ENCODE results near the gene BRME1.

The BRME1 gene

DNA sequence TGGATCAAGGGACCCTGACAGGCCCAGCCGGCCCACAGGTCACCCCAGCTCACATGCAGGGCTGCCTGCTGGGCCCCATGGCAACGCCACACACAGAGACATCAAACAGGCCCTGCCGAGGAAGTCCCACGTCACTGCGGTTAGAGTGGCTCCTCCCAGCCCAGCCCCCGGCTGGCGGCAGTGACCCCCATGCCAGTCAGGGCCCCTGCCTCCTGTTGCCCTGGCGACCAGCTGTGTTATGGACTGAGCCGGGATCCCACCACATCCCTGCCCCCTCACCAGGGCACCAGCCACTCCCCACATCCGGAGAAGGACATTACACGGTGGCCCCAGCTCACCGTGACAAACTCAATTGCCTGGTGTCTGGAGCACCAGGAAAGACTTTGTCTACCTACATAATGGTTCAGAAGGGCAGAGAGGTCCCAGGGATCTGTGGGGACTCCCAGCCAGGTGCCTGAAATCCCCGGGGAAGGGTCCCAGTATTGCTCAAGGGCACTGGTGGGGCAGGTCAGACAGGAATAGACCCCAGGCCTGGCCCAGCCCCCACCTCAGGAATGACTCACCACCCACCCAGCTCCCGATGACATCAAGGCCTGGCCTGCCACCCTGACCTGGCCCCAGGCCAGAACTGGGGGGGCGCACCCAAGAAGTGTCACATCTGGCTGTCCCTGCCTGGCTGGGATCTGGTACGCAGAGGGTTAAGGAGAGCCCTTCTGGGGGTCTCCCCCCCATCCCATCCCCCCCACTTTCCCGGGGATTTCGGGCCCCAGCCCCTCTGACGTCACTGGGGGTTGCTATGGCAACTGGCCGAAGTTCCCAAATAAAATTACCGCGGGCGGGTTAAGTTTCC, 59.1 kb downstream of the BRME1 start:
- peak; percentile 93 for DNase-seq (ENCODE audit: low spot score)

DNA sequence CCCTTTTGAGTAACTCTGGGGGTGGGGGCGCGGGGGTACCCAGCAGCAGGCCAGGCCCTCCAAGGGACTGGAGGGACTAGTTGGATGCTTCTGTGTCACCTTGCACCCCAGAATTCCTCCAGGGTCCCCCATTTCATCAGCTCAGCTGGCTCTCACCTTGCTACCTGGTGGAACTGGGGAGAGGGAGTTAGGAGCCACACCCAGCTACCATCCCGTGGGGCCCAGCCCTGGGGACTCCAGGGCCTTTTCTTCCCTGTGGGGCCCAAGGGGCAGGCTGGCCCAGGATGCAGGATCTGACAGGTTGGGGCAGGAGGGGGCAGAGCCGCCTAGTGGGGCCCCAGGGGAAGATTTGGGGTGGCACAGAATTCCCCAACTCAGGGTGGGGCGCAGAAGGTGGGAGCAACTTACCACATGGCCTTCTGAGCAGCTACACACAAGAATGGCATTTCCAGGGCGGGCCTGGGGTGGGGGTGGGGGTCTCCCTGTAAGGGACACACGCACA, 61.7 kb downstream of the BRME1 start:
- DNase-seq (ENCODE audit: low spot score): no peak

DNA sequence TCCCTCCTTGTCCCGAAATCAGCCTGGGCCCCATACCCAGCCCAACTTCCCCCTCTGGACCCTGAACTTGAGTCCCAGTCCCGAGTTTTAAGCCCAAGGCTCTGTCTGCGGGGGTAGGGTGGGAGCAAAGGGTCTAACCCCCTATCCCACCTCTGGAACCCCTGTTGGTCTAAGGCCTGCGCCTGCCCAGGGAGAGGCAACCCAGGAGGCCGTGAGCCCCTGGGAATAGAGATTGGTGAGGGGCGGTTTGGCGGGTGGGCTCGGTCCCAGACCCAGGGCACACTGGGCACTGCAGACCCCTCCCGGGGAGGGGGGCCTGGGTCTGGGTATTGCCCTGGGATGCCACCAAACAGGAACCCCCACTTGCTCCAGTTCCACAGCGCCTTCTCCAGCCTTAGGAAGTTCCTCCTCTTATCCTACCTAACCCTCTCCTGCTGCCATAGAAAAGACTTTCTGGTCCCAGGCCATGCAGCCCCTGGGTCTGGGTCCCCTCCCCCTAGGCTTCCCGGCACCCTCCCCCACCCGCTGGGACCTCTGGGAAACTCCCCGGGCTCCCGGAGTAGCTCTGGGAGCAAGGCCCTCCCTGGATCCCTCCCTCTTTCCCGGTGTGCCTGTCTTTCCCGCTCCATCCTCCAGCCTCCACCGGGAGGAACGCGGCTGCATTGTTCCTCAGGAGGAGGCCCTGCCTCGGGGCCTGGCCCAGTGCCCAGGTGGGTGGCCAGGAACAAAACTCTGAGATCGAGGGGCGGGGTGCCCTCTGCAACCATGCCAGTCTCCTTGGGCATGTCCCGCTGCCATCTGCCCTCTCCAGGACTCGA, 62.6 kb downstream of the BRME1 start:
- no peak for DNase-seq (ENCODE audit: low spot score)

DNA sequence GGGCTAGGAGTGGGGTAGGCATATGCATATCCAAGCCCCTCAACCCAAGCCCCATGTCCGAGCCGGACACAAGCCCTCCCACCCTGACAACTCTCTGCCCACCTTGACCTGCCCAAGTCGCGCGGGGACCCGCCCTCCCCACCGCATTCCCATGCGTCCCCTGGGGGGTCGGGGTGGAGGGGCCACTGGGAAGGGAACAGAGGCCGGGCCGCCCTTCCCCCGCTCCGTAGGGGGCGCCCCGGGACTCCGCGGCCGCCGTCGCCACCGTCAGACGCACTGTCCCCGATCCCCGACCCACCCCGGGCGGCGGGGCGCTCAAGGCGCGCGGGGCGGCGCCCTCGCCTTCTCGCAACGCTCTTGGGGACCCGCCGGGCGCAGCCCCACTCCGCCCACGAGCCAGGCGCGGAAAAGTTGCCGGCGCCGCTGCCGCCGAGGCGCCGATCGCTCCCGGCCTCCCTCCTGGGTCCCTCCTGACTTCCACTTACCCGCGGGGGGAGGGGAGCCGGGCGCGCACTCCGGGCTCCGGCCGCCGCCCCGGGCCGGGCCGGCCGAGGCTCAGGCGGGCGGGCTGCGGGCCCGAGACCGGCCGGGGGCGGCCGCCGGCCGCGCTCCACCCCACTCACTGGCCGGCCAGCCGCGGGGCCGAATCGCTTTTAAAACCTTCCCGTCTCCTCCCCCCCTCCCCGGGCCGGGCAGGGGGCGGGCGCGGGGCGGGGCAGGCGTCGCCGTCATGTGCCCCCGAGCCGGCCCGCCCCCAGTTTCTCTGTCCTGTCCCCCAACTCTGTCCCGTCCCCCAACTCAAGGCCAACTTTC, 63.4 kb downstream of the BRME1 start:
- DNase-seq (ENCODE audit: low spot score): peak; percentile 63

DNA sequence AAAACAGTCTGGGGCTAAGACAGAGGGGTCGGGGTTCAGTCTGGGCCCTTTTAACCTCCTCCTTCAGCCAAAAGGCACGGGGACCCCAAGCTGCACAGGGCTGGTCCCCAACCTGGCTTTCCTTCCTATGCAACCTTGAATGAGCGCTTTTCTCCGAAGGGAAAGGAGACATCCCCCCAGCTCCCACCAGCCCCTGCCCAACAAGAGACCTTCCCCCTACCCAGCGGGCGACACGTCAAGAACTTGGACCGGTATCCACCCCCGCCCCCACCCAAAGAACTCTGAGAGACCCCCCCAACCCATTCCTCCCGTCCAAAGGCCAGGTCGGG, 64.0 kb downstream of the BRME1 start:
- no peak for DNase-seq (ENCODE audit: low spot score)

DNA sequence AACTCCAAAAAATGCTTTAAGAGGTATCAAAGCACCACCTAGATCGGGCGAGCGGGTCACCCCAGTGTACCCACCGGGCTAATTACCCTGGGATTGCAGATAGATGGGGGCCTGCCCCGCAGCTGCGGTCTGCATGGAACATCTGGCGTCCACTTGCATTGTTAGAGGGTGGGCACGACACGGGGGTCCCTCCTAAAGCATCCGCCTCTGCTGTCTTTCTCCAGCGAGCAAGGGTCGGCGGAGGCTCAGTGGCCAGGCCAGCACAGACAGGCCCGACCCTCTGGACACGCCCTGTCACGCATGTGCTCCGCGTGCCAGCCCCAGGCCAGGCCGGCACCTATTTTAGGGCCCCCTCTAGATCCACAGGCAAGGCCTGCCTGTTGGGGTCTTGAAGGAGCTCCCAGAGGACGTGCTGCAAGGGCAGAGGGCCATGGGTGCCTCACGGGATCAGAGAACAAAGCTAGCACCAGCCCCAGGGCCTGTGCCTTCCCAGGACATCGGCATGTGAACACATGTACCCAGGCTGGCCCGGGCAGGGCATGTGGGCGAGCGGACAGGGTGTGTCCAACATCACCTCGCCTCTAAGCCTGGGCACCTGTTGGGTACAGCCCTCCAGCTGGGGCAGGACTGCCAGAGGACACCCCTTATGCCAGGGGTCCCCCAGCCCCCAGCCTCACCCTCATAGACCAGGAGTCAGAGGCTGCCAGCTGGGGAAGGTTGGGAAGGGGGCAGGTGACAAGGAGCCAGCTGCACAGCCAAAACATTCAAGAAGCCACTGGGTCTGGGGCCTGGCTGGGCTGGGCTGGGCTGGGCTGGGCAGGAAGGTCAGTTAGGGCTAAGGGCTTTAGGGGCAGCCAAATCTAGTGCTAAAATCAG, 64.6 kb downstream of the BRME1 start:
- DNase-seq (ENCODE audit: low spot score): no peak

DNA sequence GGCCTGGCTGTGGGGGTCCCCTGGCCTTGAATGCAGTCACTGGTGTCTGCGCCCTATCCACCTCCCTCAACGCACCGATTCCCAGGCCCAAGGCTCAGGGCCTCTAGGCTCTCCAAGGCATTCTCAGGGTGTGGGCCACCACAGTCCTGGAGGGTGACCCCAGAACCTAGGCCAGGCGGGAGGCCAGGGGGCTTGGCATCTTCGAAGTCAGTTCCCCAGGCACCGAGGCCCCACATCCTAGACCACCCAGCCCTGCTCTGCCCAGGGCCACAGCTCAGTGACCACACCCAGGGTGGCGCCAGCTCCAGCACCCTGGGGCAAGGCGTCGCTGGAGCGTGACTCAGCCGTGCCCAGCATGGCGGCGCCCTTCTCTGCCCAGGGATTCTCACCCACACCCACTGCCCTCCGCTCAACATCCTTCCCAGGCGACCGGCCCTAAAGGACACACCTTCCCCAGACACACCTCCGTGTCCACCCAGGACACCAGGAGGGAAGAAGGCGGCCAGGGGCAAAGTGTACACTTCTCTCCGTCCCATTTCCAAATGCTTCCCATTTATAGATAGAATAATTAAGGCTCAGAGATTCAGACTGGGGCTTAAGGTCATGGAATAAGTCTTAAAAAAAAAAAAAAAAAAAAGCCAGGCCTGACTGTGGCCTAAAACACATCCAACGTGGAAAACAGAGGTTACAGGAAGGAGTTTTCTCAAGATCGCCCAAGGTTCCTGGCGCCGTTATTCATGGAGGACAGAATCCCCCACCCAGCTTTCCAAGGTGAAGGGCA, 65.4 kb downstream of the BRME1 start:
- no peak for DNase-seq (ENCODE audit: low spot score)

DNA sequence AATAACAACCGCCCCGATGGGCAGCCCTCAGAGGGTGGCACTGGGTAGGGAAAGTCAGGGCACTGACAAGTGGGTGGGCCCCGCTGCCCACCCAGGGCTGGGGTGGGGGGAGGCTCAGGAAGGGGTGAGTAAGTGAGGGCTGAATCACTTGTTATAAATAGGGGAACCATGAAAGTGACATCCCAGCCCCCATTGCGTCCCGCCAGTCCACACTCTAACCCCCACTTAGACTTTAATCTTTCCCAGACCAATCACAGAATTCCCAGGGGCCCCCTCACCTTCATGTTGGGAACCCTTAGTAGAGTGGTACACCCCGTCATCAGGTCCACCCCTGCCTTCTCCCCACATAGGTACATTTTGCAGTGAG, 66.0 kb downstream of the BRME1 start:
- DNase-seq (ENCODE audit: low spot score): no peak

DNA sequence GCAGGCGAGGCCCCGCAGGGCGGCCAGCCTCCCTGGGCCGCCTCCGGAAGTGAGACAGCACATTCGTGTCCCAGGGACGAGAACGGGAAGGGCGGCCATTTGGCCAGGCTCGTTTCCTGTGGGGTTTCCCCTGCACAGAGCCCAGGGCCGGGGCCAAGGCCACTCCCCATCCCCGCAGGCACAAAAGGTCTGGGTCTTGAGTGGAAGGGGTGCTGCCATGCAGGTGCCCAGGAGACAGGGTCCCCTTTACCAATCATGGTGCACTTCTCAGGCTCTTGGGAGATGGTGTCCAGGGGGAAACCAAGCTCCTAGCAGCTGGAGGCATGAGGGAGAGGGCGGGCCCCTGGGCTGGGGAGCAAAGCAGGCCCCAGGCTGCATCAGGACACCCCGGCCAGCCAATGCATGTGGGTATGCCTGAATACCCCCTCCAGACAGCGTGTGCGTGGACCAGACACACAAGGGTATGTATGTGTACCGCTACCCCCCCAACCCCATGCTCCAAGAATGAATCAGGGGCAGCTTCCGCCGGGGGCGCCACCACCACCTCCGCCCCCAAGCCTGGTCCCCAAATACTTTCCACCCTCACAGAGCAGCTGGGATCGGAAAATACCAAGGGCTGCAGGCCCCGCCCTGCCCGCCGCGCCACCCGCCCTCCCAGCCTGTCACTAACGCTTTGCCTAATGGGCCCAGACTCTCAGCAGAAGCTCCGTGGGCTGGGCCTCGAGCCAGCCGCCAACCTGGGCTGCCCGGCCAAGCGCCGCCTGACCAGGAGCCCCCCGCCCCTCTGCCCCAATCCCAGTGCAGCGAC, 66.6 kb downstream of the BRME1 start:
- peak; percentile 74 for DNase-seq (ENCODE audit: low spot score)

DNA sequence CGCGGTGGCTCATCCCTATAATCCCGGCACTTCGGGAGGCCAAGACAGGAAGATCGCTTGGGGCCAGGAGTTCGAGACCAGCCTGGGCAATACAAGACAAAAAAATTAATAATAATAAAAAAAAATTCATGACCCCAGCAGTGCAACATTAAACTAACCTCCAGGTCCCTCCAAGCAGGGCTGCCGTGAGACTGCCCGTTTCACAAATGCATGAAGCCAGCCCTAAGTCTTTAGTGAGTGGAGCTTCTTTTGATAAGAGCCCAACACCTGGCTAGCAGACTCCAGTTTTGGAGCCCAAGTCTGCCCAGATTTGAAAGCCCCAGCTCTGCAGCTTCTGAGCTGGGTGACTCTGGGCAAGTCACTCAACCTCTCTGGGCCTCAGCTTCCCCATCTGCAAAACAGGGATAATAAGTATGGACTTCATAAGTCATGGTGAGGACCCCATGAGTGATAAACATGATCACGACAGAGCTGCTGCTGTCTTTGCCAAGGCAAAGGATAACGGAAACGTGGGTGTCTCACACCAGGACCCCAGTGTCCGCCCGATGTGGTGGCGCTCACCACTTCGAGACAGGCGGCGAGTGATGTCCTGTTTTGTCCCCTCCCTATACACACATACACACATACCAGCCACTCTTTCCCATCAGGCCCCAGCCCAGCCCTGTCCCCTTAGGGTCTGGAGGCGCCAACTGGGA, 67.3 kb downstream of the BRME1 start:
- no peak for DNase-seq (ENCODE audit: low spot score)

DNA sequence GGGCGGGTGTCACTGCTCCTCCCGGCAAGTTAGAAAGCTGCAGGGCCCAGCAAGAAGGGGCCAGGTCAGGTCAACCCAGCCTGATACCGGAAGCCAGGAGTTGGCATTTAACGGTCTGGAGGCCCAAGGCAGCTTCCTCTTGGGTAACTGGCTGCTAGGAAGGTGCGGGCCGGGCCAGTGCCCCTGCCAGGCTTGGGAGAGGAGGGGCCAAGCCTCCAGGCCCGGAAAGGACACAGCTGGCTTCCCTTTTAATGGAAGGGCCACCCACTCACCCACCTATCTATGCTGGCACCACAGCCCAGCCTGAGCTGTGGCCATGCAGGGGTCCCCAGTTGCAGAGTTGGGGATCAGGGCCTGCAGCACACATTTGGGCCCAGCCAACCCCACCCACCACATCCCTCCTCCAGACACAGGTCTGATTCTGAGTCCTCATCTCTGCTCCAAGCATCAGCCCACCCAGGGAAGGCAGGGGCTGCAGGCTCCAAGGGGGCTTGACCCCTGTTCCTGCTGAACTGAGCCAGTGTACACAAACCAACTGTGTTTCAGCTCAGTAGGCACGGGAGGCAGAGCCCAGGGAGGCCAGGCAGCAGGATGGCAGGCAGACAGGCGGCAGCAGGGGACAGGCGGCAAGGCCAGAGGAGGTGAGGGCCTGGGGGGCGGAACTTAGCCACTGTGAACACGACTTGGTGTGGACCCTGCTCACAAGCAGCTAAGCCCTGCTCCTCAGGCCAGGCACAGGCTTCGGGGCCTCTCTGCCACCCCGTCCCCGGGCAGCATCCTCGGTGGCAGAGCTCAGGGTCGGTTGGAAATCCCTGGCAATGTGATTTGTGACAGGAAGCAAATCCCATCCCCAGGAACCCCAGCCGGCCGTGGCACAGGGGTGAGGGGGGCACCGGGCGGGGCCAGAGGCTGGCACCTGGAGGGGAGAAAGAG, 69.9 kb downstream of the BRME1 start:
- no peak for DNase-seq (ENCODE audit: low spot score)

DNA sequence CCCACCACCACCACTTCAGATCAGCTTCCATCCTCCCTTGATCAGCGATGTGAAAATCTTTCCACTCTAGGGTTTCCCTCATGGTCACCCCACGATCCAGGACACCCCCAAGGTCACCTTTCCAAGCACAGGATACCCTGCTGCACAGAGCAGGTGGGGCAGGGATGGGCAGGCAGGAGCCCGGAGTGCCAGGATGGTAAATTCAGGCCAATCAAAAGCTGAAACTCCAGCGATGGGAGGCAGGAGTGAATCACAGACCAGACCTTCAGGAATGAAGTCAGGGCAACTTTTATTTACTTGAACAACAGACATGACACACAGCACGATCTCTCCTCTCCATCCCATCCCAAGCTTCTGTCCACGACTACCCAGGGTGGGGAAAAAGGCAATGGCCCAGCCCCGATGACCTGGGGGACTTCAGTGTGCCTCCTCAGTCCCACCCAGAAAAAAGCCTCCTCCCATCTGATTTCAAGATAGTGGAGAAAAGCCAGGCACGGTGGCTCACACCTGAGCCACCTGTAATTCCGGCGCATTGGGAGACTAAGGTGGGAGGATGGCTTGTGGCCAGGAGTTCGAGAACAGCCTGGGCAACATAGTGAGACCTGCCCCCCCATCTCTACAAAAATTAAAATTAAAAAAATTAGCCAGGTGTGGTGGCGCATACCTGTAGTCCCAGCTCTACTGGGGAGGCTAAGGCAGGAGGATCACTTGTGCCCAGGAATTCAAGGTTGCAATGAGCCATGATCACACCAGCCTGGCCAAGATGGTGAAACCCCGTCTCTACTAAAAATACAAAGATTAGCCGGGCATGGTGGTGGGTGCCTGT, 71.5 kb downstream of the BRME1 start:
- no peak for DNase-seq (ENCODE audit: low spot score)

DNA sequence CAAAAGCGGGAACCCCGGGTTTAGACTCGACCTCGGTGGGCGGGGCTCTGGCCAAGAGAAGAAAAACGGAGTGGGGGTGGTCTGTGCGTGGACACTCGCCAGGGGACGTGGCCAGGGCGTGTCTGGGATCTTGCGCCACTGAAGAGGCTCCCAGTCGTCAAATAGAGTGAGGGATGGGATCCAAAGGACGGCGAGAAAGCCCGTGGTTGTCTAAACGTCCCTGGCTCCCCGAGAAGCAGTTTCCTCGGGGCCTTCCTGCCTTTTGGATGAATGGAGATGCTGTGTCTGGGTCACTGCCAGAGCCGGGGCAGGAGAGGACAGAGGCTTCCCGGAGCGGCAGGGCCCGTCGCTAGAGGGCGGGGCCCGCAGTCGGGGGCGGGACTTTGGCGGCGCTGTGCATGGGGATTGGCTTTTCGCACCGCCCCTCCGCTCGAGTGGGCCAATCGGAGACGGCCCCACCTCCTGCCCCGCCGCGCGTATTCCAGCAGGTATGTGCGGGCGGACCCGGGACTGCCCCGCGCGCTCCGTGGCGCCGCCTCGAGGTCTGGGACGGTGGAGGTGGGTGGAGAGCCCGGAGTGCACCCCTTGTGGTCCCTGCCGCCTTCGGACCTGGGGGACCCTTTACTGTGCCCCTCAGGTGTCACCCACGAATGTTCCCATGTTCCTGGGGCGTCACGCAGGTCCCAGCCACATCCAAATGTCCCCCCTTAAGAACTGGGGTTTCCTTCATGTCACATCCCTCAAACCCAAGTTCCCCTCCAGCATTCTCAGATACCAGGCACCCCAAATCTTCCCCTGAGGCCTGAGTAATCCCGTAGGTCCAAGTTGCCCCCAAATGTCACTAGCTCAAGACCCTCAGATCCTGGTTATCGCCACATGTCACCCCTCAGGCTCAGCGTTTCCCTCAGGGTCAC, 72.3 kb downstream of the BRME1 start:
- DNase-seq (ENCODE audit: low spot score): peak; percentile 86
